ENCODE data around the gene CPAMD8.
A peak's percentile ranks its signal among the peaks of the same experiment; 100 is the strongest.

Gene CPAMD8

DNA sequence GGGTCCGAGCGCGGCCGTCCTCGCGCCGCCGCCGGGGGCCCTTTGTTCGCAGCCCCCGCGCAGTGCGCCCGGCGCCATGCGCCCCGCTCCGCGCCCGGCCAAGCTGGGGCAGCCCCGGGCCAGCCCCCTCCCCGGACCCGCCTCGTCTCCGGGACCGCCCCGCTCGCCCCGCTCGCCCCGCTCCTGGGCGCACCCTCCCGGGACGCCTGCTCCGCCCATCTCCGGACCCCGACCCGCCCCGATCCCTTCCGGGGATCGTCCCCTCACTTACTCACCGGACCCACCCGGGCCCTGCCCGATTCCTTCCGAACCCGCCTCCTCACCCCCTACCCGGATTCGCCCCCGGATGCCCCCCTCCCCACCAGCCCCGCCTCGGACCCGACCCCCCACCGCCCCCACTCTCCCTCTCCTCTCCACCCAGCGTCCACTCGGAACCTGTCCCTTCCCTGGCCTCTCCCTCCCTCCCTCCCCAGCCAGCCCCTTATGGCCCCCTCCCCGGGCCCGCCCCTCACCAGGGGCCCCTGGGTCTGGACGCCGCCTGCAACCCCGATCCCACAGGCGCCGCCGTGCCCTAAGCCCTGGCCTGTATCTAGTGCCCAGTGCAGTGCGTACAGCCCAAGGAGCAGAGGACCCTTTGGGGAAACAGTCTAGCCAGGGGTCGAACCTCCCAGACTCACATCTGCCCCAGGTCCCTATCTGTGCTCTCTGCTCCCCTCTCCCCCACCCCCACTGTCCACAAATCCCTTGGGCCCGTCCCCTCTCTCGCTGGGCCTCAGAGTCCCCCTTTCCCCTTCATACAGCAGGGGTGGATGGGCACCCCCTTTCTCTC is at the start of gene CPAMD8:
Gene CPAMD8 (minus strand): TSS at position 105 of the 829 bp plus-strand sequence. CDS start 168 bp downstream, outside the sequence.
- no peak for DNase-seq (ENCODE audit: low read depth)
- TF ChIP-seq, protein P1, sequence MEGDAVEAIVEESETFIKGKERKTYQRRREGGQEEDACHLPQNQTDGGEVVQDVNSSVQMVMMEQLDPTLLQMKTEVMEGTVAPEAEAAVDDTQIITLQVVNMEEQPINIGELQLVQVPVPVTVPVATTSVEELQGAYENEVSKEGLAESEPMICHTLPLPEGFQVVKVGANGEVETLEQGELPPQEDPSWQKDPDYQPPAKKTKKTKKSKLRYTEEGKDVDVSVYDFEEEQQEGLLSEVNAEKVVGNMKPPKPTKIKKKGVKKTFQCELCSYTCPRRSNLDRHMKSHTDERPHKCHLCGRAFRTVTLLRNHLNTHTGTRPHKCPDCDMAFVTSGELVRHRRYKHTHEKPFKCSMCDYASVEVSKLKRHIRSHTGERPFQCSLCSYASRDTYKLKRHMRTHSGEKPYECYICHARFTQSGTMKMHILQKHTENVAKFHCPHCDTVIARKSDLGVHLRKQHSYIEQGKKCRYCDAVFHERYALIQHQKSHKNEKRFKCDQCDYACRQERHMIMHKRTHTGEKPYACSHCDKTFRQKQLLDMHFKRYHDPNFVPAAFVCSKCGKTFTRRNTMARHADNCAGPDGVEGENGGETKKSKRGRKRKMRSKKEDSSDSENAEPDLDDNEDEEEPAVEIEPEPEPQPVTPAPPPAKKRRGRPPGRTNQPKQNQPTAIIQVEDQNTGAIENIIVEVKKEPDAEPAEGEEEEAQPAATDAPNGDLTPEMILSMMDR (IDR thresholded peaks at IDR 0.05; ENCODE audit: control insufficient read depth, insufficient read depth, low read depth, low read length, missing control alignments): no peak
- H3K4me3 ChIP-seq (ENCODE audit: control insufficient read depth, low read depth, low read length): no peak within 1 kb of the TSS

DNA sequence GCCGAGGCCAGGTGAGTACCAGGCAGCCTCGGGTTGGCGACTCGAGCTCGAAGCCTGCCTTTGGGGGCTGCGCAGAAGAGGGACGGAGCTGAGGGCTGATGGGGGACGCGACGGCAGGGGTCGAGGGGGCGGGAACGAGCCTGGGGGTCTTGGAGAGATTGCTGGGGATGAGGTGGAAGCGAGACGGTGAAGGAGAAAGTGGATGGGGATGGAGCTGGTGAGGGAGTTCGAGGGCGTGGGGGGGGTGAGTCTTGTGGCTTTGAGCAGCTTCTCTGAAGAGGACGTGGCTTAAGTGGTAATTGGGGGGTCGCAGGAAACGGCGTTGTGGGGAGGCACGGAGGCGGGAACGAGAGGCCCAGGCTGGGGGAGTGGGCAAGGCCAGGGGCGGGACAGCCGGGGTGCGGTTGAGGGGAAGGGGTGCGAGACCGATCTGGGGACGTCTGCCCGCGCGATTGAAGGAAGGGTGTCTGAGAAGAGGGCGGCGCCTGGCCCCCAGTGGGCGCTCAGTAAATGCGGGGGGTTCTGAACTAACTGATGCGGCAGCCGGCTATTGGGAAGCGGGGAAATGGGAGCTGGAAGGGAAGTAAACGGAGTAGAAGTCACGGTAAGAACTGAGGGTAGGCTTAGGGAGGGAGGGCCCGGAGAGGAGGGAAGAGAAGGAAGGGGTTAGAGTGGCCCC is 49.4 kb upstream of the CPAMD8 start:
- no peak for DNase-seq (ENCODE audit: low read depth)
- TF ChIP-seq, protein P1 (IDR thresholded peaks at IDR 0.05; ENCODE audit: control insufficient read depth, insufficient read depth, low read depth, low read length, missing control alignments): no peak
- peak overlapping the region; percentile 91 for H3K4me3 ChIP-seq (ENCODE audit: control insufficient read depth, low read depth, low read length)

DNA sequence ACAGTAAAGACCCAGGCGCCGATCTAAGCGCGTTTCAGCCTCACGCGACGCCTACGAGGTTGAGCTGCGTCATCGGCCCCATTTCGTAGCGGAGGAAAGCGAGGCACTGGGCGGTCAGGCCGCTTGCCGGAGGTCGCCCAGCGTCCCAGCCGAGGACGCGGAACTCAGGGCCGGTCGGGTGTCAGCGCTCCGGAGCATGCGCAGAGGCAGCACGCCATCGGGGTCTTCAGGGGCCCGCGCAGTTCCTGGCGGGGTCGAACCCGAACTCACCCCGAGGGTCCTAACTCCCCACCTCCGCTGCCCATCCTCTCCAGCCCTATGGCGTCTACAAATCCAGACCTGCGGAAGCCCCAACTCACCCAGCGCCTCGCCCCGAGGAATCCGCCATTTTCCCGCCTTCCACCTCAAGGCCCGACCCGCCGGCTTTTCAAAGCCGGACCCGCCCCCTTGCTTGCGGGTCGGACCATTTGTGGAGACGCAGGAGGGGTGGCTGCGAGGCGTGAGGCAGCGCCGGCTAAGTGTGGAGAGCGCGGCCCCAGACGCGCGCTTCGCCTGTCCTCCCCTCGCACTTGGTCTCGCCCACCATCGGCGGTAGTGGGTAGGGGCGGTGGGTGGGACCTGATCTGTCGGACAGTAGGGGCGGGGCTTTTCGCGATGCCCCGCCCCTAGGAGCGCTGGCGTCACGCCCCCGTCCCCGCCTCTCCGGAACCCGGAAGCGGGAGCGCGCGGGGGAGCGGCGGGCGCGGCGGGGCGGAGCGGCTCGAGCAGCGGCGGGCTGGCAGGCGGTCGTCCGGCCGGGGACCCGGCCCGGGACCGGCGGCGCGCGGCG is 48.6 kb upstream of the CPAMD8 start, which contains the start of the genes HAUS8 and MYO9B:
Gene HAUS8 (minus strand): TSS at position 418 of the 829 bp plus-strand sequence. CDS start 30 bp downstream, at position 388.
Gene MYO9B (plus strand): TSS at position 743 of the 829 bp plus-strand sequence. CDS start 25,941 bp downstream, outside the sequence.
- peak within 1 kb of the TSS; percentile 95 for H3K4me3 ChIP-seq (ENCODE audit: control insufficient read depth, low read depth, low read length)
- peak; percentile 100 for DNase-seq (ENCODE audit: low read depth)
- TF ChIP-seq, protein P1 (IDR thresholded peaks at IDR 0.05; ENCODE audit: control insufficient read depth, insufficient read depth, low read depth, low read length, missing control alignments): no peak

DNA sequence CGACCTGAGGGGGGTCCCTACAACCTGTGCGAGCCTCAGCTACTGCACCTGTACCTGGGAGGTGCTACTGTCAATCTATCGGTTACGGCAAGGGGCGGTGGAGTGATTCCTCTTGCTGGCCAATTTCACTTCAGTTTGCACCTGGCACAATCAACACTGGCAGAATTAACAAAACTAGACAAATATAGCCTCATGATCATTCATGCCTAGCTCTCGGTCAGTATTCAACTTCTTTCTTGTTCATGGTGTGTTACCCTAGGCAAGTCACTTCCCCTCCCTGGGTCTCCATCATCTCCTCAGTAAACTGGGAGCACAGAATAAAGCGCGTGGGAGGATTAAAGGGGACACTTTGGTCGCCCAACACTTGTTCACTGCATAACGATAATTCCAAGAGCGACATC is 48.0 kb upstream of the CPAMD8 start:
- TF ChIP-seq, protein P1 (IDR thresholded peaks at IDR 0.05; ENCODE audit: control insufficient read depth, insufficient read depth, low read depth, low read length, missing control alignments): no peak
- no peak for DNase-seq (ENCODE audit: low read depth)
- H3K4me3 ChIP-seq (ENCODE audit: control insufficient read depth, low read depth, low read length): peak overlapping the region; percentile 95

DNA sequence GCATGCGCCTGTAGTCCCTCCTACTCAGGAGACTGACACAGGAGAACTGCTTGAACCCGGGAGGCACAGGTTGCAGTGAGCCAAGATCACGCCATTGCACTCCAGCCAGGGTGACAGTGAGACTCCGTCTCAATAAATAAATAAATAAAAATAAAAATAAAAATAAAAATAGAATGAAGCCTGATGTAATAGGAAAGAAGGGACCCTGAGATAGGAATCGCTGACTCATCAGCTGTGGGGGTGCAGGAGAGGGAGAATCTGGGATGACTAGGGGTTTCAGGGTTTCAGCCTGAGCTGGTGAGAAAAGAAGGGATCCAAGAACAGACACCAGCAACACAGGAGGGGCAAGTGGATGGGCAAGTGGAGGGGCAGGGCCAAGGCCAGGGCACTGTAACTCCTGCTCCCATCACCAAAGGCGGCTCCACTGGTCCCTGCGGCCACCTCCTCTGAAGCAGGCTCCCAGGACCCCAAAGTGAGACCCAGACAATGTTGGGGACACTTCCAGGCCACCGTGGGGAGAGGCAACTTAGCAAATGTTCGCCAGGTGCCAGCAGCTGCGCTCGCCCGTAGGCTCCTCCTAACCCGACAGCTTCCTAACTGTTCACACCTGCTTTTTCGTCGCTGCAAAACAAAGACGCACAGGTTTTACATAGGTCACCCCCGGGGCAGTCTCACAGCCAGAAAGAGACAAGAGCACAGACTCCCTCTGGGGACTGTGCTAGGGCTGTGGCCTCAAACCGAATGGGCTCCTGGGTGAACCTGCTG is 47.4 kb upstream of the CPAMD8 start:
- peak overlapping the region; percentile 95 for H3K4me3 ChIP-seq (ENCODE audit: control insufficient read depth, low read depth, low read length)
- DNase-seq (ENCODE audit: low read depth): no peak
- TF ChIP-seq, protein P1 (IDR thresholded peaks at IDR 0.05; ENCODE audit: control insufficient read depth, insufficient read depth, low read depth, low read length, missing control alignments): no peak

All from AG09309 (cell line).